ENCODE results near the gene POLN.

The POLN gene

DNA sequence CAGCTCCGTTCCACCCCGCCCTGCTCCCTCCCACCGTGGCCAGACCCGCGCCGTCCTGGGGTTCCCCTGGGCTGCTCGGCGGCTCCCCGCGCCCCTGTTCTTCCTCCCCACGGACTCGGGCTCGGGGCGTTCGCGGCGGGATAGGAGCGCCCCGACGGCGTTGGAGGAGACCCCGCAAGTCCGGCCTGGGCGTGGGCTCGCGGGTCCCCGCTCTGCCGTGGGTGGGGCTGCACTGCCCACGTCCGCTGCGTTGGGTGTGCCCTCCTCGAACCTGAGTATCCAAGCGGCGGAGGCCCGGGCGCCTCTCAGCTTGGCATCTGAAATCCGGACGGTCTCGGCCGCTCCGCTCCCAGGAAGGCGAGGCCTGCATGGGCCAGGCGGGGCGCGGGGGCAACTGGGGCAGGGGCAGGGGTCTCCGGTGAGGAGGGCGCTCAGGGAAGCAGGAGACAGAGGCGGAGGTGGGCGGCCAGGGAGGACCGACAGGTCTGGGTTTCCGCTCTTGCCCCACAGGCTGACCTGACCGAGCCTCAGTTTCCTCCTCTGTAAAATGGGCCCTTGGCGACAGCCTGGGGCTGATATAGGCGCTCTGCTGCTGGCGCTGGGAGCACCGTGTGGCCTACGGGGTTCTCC, 194.8 kb downstream of the POLN start:
- no peak overlapping the region for H3K4me3 ChIP-seq (ENCODE audit: low read depth, low read length)
- TF ChIP-seq, protein P1, sequence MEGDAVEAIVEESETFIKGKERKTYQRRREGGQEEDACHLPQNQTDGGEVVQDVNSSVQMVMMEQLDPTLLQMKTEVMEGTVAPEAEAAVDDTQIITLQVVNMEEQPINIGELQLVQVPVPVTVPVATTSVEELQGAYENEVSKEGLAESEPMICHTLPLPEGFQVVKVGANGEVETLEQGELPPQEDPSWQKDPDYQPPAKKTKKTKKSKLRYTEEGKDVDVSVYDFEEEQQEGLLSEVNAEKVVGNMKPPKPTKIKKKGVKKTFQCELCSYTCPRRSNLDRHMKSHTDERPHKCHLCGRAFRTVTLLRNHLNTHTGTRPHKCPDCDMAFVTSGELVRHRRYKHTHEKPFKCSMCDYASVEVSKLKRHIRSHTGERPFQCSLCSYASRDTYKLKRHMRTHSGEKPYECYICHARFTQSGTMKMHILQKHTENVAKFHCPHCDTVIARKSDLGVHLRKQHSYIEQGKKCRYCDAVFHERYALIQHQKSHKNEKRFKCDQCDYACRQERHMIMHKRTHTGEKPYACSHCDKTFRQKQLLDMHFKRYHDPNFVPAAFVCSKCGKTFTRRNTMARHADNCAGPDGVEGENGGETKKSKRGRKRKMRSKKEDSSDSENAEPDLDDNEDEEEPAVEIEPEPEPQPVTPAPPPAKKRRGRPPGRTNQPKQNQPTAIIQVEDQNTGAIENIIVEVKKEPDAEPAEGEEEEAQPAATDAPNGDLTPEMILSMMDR (IDR thresholded peaks at IDR 0.05; ENCODE audit: low read depth, low read length): no peak
- DNase-seq (ENCODE audit: low read depth, low spot score): no peak
- in situ Hi-C loops (cut with HindIII; ENCODE audit: low sequenced_read_pairs): no loop called here

- no peak for DNase-seq (ENCODE audit: low read depth, low spot score)
- in situ Hi-C loops (cut with HindIII; ENCODE audit: low sequenced_read_pairs): no loop called here
- TF ChIP-seq, protein P1 (IDR thresholded peaks at IDR 0.05; ENCODE audit: low read depth, low read length): no peak
- H3K4me3 ChIP-seq (ENCODE audit: low read depth, low read length): no peak overlapping the region
Measured at GRCh38 chr4:2046031-2046961, 195.6 kb downstream of the POLN start.

DNA sequence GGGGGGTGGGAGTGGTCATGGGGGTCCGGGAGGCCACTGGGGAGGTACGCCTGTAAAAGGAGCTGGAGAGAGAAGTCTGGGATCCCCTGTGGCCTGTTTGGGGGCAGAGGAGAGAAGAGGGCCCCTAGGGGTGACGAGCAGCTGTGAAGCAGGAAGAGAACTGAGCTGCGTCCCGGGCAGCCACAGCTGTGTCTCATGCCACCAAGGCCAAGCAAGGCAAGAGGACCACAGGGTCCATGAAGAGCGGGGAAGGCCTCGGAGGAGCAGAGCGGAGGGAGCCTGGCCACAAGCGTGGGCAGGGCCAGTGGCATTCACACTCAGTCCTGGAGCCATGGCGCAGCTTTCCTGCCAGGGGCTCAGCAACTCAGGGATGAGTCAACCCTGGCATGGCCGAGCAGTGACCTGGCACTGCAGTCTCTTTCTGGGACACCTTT, 196.4 kb downstream of the POLN start:
- no peak overlapping the region for H3K4me3 ChIP-seq (ENCODE audit: low read depth, low read length)
- in situ Hi-C loops (cut with HindIII; ENCODE audit: low sequenced_read_pairs): no loop called here
- DNase-seq (ENCODE audit: low read depth, low spot score): no peak
- TF ChIP-seq, protein P1 (IDR thresholded peaks at IDR 0.05; ENCODE audit: low read depth, low read length): no peak

DNA sequence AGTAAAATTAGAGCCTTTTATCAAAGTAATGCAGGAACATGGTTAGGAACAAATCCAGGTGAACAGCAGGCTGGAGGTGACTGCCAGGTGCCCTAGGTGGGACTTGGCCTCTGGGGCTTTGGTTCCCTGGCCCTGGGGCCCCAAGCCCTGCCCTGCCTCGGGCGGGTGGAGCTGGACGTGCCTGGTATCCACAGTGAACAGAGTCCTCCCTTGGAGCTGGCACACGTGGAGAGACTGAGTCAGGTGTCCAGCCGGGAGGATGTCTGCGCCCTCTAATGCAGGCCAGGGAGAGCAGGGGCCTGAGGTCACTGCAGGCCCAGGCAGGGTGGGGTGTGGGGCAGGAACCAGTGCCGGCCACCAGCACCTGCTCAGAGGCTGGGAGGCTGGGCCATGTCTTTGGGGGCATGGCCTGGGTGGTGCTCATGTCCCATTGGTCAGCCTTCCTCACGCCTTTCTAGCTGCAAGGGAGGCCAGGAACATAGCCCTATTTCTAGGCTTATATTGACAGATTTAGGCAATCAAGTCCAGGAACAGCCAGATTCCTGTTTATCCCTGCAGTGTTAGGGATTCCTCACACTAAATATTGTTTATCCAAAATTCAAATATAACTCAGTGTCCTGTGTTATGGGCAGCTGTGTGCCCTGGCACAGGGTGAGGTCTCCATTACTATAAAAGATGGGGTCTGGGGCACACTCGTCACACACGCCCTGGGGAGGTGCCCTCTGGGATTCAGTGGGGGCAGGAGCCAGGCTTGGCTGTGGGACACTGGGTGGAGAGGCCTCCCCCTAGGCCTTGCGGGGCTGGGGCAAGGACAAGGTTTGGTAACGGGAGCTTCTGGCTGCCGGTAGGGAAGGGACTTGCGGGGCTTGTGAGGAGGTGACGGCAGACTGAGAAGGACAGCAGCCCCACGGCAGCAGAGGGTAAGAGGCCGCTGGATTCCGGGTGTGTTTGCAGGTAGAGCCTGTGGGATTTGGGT, 197.1 kb downstream of the POLN start:
- in situ Hi-C loops (cut with HindIII; ENCODE audit: low sequenced_read_pairs): no loop called here
- TF ChIP-seq, protein P1 (IDR thresholded peaks at IDR 0.05; ENCODE audit: low read depth, low read length): no peak
- no peak overlapping the region for H3K4me3 ChIP-seq (ENCODE audit: low read depth, low read length)
- DNase-seq (ENCODE audit: low read depth, low spot score): no peak

- DNase-seq (ENCODE audit: low read depth, low spot score): no peak
- in situ Hi-C loops (cut with HindIII; ENCODE audit: low sequenced_read_pairs): no loop called here
- TF ChIP-seq, protein P1 (IDR thresholded peaks at IDR 0.05; ENCODE audit: low read depth, low read length): no peak
- no peak overlapping the region for H3K4me3 ChIP-seq (ENCODE audit: low read depth, low read length)
Measured at GRCh38 chr4:2044119-2044485, 197.8 kb downstream of the POLN start.

All from astrocyte of the spinal cord (primary cell).